GM08714 (cell line): Measurements from ENCODE around the gene PRCD.
A peak's percentile ranks its signal among the peaks of the same experiment; 100 is the strongest.

ENCODE experiments used
- H3K4me3 ChIP-seq: fragments of 200-500 bp; sonication (Bioruptor generic); 2 replicates; pipeline ENCODE4 v1.5.1; 2014; ENCODE audit warnings: mild to moderate bottlenecking, low read length, inconsistent platforms
- ZNF274 ChIP-seq: IDR thresholded peaks from 2 replicates; pipeline ENCODE4 v1.6.1; 2012; ENCODE audit warnings: mild to moderate bottlenecking, low read depth, low read length

The PRCD gene

DNA sequence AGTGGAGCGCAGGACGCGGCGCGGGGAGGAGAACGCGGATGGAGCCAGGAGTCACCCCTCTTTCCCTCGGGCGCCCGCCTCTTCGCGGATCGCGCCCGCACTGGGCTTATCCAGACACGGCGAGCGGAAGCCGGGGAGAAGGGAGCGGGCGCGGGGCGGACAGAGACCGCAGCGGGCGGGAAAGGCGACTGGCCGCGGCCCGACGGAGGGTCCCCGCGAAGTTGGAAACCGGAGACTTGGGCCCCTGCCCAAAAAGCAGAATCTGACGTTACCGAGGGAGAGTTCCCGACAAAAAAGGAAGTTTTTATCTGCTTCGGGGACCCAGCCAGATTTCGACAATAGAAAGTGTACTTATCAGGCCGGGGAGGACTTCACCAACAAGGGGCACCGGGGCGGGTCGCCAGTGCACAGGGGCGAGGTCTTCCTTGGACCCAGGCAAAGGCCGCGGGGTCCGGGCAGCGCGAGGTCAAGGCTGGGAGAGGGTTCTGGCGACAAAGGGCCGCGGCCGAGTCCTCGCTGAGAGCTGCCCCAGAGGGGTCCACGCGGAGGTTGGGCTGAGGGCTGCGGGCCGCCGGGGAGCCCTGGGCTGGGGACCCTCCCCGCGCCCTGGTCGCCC is 45.3 kb downstream of the PRCD start:
- TF ChIP-seq ZNF274 = no peak
- H3K4me3 ChIP-seq = peak overlapping the region; percentile 15; the same call in 1 of the 2 replicates

DNA sequence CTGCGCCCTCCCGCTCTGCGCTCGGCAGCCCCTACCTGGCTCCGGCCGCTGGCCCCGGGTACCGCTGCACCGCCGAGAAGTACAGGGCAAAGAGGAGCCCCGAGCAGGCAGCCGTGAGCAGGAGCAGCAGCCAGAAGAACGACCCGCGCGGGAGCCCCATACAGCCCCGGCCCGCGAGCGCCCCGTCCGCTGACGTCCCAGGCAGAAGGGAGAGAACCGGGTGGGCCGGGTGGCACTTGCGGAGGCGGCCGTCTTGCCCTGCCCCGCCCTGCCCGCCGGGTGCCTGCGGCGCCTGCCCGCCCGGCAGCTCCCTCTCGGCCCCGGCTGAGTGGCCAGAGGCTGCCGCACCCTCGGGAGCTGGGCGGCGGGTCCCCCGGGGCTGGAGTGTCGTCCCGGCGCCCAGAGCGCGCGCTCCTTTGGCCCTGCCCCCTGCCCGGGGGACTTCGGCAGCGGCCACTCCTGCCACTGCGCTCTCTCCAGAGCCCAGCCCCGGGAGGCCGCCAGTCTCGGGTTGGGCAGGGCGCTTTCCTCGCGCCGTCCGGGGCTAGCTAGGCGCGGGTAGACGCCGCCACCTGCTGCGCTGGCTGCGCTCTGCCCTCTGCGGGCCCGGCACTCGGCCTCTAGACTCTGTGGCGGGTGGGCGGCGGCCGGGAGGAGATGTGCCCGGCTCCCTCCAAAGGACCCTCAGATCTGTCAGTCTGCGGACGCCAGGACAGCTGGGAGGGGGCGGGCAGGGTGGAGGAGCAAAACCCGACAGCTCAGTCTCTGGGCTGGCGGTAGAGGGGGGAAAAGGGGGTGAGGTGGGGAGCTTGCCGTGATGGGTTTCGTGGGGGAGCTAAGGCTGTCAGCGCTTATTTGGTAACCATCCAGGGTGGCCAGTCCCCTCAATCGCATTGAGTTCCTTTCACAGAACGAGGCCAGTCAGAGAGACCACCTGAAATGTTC is 46.1 kb downstream of the PRCD start, which contains the start of gene ST6GALNAC2:
Gene ST6GALNAC2 (minus strand): TSS at position 212 of the 945 bp plus-strand sequence. CDS start 52 bp downstream, at position 160.
- TF ChIP-seq ZNF274 = no peak
- peak within 1 kb of the TSS; percentile 15; the same call in 1 of the 2 replicates for H3K4me3 ChIP-seq

DNA sequence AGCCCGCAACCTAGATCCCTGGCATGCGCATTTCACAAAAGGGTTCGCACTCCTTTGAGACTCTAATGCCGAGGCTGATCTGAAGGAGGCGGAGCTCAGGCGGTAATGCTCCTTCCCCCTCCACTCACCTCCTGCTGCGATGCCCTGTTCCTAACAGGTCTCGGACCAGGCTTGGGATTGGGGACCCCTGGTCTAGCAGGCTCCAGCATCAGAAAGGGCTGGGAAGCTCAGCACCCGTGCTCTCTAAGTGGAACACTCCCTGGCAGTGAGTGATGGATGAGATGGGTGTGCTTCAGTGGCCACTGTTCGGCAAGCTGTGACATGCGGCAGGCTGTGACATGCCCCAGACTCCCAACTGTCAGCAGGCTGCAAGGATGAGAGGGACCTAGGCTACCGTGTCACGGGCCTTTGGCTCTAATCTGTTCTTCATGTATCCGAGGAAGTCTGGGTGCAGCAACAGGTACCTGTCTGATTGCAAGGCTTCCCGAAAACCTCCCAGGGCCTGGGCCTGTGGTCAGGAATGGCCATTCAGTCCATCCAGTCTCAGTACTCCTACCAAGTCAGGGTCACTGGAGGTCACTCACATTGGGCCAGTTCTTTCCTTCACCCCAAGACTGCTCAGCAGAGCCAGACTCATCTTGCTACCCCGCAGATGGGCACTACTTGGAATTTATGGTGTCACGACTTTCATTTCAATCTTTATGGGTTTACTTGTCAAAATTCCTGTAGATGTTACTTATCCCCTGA is 47.1 kb downstream of the PRCD start:
- H3K4me3 ChIP-seq = no peak overlapping the region
- TF ChIP-seq ZNF274 = no peak

DNA sequence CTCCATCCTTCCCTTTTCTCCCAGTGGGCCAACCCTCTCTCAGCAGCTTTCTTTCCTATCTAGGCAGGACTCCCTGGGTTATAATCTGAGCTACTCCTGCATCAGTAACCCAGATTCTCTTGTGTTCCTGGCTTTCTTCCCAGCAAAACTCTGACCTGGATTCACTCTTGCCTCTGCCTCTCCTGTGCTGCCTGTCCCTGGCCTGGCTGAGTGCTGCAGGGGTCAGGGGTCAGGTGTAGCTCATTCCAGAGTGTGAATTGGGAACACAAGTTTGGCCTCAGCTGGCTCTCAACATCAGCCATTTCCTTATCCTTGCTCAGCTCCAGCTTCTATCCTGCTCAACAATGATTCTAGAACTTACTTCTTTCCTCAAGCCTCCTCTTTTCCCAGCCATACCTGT is 48.3 kb downstream of the PRCD start:
- TF ChIP-seq ZNF274 = no peak
- H3K4me3 ChIP-seq = no peak overlapping the region

DNA sequence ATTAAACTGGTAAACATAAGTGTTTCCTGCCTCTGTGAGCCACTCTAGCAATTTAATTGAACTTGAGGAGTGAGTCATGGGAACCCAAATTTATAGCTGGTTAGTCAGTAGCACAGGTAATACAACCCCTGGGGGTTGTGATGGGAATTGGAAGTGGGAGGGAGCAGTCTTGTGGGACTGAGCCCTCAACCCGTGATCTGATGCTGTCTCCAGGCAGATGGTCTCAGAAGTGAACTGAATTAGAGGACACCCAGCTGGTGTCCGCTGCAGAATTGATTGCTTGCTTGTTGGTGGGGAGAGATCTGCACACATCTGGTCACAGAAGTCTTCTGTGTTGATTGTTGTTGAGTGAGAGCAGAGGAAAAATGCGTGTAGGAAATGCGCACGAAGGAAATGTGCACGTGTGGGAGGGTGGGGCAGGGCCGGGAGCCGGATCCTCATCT is 53.6 kb downstream of the PRCD start:
- TF ChIP-seq ZNF274 = no peak
- H3K4me3 ChIP-seq = no peak overlapping the region

DNA sequence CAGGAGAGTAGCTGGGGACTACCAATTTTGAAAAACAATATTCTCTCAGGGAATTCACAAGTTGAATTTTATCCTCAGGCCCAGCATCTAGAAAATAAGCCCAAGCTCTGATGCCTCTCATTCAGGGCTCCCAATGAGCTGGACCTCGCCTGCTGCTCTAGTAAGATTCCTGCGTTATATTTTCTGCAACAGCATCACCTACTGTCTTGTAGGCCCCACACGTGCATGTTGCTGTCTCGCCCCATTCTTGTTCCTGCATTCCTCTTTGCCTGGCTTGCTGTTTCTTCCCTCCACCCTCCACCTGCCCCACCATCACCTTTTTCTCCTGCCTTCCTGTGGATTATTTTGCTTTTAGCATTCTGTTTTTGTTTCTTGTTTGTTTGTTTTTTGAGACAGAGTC is 54.1 kb downstream of the PRCD start:
- no peak for TF ChIP-seq ZNF274

DNA sequence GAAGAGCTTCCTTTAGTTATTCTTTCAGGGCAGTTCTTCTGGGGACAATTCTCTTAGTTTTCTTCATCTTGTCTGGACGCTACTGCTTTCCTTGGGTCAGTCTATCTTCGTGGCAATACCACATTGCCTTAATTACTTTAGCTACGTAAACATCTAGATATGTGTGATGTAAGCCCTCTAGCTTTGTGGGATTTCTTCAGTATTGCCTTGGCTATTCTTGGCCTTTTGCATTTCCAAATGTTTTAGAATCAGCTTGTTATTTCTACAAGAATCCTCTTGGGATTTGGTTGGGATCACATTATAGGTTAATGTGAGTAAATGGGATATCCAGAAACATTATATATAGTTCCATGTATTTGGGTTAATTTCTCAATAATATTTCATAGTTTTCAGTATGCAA is 54.8 kb downstream of the PRCD start:
- H3K4me3 ChIP-seq = no peak overlapping the region
- no peak for TF ChIP-seq ZNF274

More for the DNA sequence above, 54.1 kb downstream of the PRCD start:
- H3K4me3 ChIP-seq = no peak overlapping the region
